HG03520 (cell line): ENCODE measurements around the gene MRPS35.

Experiments
- ATAC-seq: cut with Tn5 transposase; IDR thresholded peaks from one replicate; pipeline ENCODE4 v1.9.1; 2021; ENCODE audit warnings: mild to moderate bottlenecking, moderate library complexity; ENCODE audit not compliant: unreplicated experiment

MRPS35 gene

GRCh38 chr12:27802936-27803335 lies 92.3 kb downstream of the MRPS35 start:
- ATAC-seq: no peak

GRCh38 chr12:27805238-27805637 lies 94.6 kb downstream of the MRPS35 start:
- no peak for ATAC-seq
